ENCODE data around the gene SELENOI.
"Not testable (repeated sequence)": the region's sequence is repeated elsewhere in the genome, so short reads cannot be mapped to it uniquely, and the experiment has no call there.

SELENOI gene

GRCh38 chr2:26359886-26360473 is 14.0 kb downstream of the SELENOI start:
- DNase-seq = no peak

GRCh38 chr2:26363323-26363722 is 17.4 kb downstream of the SELENOI start:
- DNase-seq = no peak

GRCh38 chr2:26363958-26364357 is 18.0 kb downstream of the SELENOI start:
- no peak for DNase-seq

- DNase-seq = no peak
Measured at GRCh38 chr2:26364669-26365068, 18.7 kb downstream of the SELENOI start.

DNA sequence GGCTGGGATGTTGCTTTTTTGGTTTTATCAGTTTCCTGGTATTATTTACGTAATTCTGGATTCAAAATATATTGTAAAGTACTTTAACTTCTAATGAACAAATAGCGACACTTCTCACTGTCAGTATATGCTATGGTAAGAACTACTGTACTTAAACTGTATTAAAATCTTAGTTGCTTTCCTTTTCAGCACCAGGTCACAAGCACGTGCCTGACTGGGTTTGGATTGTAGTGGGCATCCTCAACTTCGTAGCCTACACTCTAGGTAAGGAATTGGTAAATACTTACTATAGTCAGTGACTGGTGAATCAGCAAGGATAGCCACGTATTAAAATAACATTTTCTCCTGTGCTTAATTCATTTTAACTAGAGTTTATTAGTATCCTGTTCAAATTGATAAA is 21.0 kb downstream of the SELENOI start:
- DNase-seq = no peak

DNA sequence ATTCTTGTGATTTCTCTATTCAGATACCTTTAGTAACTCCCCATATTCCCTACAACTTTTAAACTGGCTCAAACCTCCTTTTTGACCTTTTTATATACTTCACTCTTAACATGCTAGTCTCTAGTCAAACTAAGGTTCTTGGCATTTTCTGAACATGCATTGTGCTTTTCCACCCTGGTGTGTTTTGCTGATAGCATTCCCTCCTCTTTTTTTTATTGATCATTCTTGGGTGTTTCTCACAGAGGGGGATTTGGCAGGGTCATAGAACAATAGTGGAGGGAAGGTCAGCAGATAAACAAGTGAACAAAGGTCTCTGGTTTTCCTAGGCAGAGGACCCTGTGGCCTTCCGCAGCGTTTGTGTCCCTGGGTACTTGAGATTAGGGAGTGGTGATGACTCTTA is 23.7 kb downstream of the SELENOI start:
- not testable (repeated sequence) for DNase-seq

DNA sequence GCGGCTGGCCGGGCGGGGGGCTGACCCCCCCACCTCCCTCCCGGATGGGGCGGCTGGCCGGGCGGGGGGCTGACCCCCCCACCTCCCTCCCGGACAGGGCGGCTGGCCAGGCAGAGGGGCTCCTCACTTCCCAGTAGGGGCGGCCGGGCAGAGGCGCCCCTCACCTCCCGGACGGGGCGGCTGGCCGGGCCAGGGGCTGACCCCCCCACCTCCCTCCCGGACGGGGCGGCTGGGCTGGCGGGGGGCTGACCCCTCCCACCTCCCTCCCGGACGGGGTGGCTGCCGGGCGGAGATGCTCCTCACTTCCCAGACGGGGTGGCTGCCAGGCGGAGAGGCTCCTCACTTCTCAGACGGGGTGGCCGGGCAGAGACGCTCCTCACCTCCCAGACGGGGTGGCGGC is 25.0 kb downstream of the SELENOI start:
- not testable (repeated sequence) for DNase-seq

GRCh38 chr2:26376799-26377198 is 30.9 kb downstream of the SELENOI start:
- DNase-seq = no peak

DNA sequence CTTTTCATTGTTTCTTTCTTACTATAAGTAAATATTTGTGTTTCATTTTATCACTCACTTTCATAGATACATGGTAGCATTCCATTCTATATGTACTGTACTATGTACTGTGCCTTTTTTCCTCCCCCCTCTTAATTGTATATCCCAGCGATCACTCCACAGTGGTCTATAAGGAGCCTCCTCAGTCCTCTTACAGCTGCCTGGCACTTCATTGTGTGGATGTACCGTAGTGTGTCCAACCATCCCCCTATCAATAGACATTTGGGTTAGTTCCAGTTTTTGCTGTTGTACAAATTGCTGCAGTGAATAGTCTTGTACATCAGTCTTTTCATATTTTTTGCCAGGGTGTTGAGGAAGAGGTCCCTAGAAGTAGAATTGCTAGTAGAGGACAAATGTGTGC is 34.3 kb downstream of the SELENOI start:
- no peak for DNase-seq

- no peak for DNase-seq
Measured at GRCh38 chr2:26382564-26382963, 36.6 kb downstream of the SELENOI start.

- no peak for DNase-seq
Measured at GRCh38 chr2:26384183-26384582, 38.2 kb downstream of the SELENOI start.

DNA sequence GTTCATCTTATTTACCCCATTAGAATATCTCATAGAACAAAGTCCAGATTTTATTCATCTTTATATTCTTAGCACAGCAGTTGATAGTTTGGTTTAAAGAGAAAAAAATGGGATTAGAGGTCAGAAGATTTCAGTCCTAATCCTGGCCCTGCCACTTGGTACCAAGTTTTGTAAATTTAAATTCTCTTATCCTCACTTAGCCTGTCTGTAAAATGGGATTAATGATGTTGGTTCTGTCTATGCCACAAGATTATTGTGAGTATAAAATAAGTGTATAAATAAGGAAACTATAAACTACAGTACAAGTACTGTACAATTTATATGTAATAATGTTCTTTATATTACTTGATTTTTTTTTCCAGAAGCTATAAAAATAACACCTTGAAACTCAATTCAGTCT is 38.7 kb downstream of the SELENOI start:
- no peak for DNase-seq

- DNase-seq = no peak
Measured at GRCh38 chr2:26387189-26387588, 41.2 kb downstream of the SELENOI start.

DNA sequence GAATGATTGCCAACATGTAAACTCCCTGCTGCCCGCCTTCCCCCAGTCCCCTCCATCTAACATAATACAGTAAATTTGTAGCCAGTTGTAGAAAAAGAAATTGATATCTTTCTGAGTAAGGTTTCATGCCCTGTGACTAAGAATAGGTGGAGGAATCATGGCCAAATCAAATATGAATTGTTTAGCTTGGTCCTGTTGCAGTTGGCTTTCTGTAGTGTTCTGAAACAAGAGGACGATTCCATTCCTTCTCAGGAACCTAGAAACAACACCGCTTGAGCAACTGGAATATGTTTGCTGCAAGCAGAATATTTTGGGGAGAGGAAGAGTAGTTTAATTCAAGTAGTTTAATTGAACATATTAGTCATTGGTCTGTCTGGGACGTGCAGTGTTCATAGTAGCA is 48.8 kb downstream of the SELENOI start:
- no peak for DNase-seq

- DNase-seq = no peak
Measured at GRCh38 chr2:26395394-26395793, 49.5 kb downstream of the SELENOI start.

GRCh38 chr2:26396734-26397298 is 50.9 kb downstream of the SELENOI start:
- DNase-seq = no peak

DNA sequence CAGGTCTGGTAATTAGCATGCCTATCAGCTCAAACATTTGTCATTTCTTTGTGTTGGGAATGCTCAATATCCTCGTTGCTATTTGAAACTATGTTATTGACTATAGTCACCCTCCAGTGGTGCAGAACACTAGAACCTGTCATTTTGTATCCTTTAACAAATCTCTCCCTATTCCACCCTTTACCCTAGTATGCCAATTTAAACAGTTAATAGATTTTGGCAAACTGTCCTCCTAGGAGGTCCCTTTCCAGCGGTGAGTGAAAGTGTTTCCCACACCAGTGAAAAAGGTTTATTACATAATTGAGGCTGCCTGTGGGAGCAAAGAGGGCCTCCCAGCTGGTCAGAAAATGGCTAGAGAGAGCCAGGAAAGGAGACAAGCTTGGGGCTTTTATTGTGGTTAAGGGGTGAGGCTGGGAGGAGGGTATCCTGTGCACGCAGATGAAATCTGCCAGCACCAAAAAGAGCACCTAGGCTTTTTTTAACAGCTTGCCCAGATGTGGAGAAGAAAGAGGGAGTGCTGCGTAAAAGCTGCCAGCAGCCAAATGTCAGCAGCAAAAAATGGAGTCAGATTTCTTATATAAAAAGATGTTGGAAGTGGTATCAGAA is 53.9 kb downstream of the SELENOI start:
- DNase-seq = no peak

- no peak for DNase-seq
Measured at GRCh38 chr2:26400723-26401122, 54.8 kb downstream of the SELENOI start.

- no peak for DNase-seq
Measured at GRCh38 chr2:26401739-26402541, 56.0 kb downstream of the SELENOI start, which contains the start of gene DRC1. TSS of gene DRC1 (plus strand) at chr2:26401920. CDS start at chr2:26401990, 70 bp downstream.

- DNase-seq = no peak
Measured at GRCh38 chr2:26407526-26407925, 61.6 kb downstream of the SELENOI start.

- no peak for DNase-seq
Measured at GRCh38 chr2:26409785-26410184, 63.8 kb downstream of the SELENOI start.

GRCh38 chr2:26410764-26411243 is 64.9 kb downstream of the SELENOI start:
- no peak for DNase-seq

DNA sequence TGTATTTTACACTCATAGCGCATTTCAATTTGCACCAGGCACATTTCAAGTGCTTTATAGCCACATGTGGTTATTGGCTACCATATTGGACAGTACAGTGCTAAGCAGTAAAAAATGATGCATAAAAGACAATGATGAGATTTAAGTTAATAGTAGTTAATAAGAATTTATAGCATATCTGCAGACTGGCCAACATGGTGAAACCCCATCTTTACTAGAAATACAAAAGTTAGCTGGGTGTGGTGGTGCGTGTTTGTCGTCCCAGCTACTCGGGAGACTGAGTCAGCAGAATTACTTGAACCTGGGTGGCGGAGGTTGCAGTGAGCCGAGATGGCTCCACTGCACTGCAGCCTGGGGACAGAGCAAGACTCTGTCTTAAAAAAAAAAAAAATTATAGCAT is 65.5 kb downstream of the SELENOI start:
- no peak for DNase-seq
